Measurements from ENCODE around the gene MRPL36.
A peak's percentile ranks its signal among the peaks of the same experiment; 100 is the strongest.
"Not testable (repeated sequence)": the region's sequence is repeated elsewhere in the genome, so short reads cannot be mapped to it uniquely, and the experiment has no call there.

Gene MRPL36

GRCh38 chr5:1799602-1800471 is at the start of gene MRPL36:
MRPL36 (minus strand) TSS chr5:1799837; CDS start chr5:1798935, 902 bp downstream.
- peak; percentile 88 to 94 (median 88) for DNase-seq (ENCODE audit: low read depth in 3 of 3)

GRCh38 chr5:1847611-1848010 is 48.0 kb upstream of the MRPL36 start:
- no peak for DNase-seq (ENCODE audit: low read depth in 3 of 3)

- DNase-seq (ENCODE audit: low read depth in 3 of 3), result no peak
Observed at GRCh38 chr5:1847056-1847455, 47.4 kb upstream of the MRPL36 start.

GRCh38 chr5:1846583-1846982 is 46.9 kb upstream of the MRPL36 start:
- DNase-seq (ENCODE audit: low read depth in 3 of 3), result no peak

GRCh38 chr5:1845696-1846095 is 46.1 kb upstream of the MRPL36 start:
- DNase-seq (ENCODE audit: low read depth in 3 of 3), result no peak

- no peak for DNase-seq (ENCODE audit: low read depth in 3 of 3)
Observed at GRCh38 chr5:1844708-1845436, 45.2 kb upstream of the MRPL36 start.

GRCh38 chr5:1843761-1844160 is 44.1 kb upstream of the MRPL36 start:
- not testable (repeated sequence) for DNase-seq (ENCODE audit: low read depth in 3 of 3)

- no peak for DNase-seq (ENCODE audit: low read depth in 3 of 3)
Observed at GRCh38 chr5:1842004-1842819, 42.6 kb upstream of the MRPL36 start.

- DNase-seq (ENCODE audit: low read depth in 3 of 3), result no peak
Observed at GRCh38 chr5:1840741-1841521, 41.3 kb upstream of the MRPL36 start.

GRCh38 chr5:1840071-1840547 is 40.5 kb upstream of the MRPL36 start:
- no peak for DNase-seq (ENCODE audit: low read depth in 3 of 3)

- DNase-seq (ENCODE audit: low read depth in 3 of 3), result no peak
Observed at GRCh38 chr5:1838013-1838412, 38.4 kb upstream of the MRPL36 start.

GRCh38 chr5:1836891-1837880 is 37.5 kb upstream of the MRPL36 start:
- no peak for DNase-seq (ENCODE audit: low read depth in 3 of 3)

- no peak for DNase-seq (ENCODE audit: low read depth in 3 of 3)
Observed at GRCh38 chr5:1836176-1836890, 36.7 kb upstream of the MRPL36 start.

- DNase-seq (ENCODE audit: low read depth in 3 of 3), result no peak
Observed at GRCh38 chr5:1835431-1835830, 35.8 kb upstream of the MRPL36 start.

GRCh38 chr5:1834721-1835429 is 35.2 kb upstream of the MRPL36 start:
- no peak for DNase-seq (ENCODE audit: low read depth in 3 of 3)

- no peak for DNase-seq (ENCODE audit: low read depth in 3 of 3)
Observed at GRCh38 chr5:1834022-1834551, 34.5 kb upstream of the MRPL36 start.

GRCh38 chr5:1833264-1834021 is 33.8 kb upstream of the MRPL36 start:
- DNase-seq (ENCODE audit: low read depth in 3 of 3), result no peak
